DND-41 (cell line): ENCODE data around the gene FBXW11.
"Not testable (repeated sequence)": the region's sequence is repeated elsewhere in the genome, so short reads cannot be mapped to it uniquely, and the experiment has no call there.

Source experiments
- ATAC-seq: fragments of 200-7000 bp; cut with Tn5 transposase; 3 replicates; pipeline ENCODE4 v1.9.1; 2021; ENCODE audit warnings: low read depth; ENCODE audit not compliant: insufficient read depth
- DNase-seq: peaks from one replicate; pipeline ENCODE4 v3.0.0-alpha.2; 2020
- H2AFZ ChIP-seq: 2 replicates; pipeline ENCODE4 v1.6.0; 2012; ENCODE audit warnings: low read depth, low read length
- H3K27ac ChIP-seq: 2 replicates; pipeline ENCODE4 v1.5.1; 2012; ENCODE audit warnings: low read length, inconsistent platforms
- H3K27me3 ChIP-seq: fragments of 200-600 bp; sonication (generic); 2 replicates; pipeline ENCODE4 v1.6.0; 2012; ENCODE audit warnings: low read length, mild to moderate bottlenecking, inconsistent platforms; ENCODE audit not compliant: insufficient read depth, poor library complexity
- H3K36me3 ChIP-seq: 2 replicates; pipeline ENCODE4 v1.5.1; 2012; ENCODE audit warnings: low read length, inconsistent platforms; ENCODE audit not compliant: insufficient read depth
- H3K4me1 ChIP-seq: 2 replicates; pipeline ENCODE4 v1.5.1; 2012; ENCODE audit warnings: mild to moderate bottlenecking, low read length; ENCODE audit not compliant: insufficient read depth
- H3K4me2 ChIP-seq: 2 replicates; pipeline ENCODE4 v1.6.0; 2012; ENCODE audit warnings: mild to moderate bottlenecking, moderate library complexity, low read length, inconsistent platforms; ENCODE audit not compliant: insufficient read depth
- H3K4me3 ChIP-seq, 2 experiments: fragments of 200-600 bp in 1 of 2; shearing (Covaris generic) in 1 of 2; 2 replicates each; pipeline ENCODE4 v1.5.1; 2012 to 2016; ENCODE audit warnings: inconsistent platforms in 2 of 2, low read length in 2 of 2, mild to moderate bottlenecking in 2 of 2, low read depth in 1 of 2, moderate library complexity in 1 of 2
- H3K79me2 ChIP-seq: 2 replicates; pipeline ENCODE4 v1.6.0; 2012; ENCODE audit warnings: low read length, inconsistent platforms; ENCODE audit not compliant: insufficient read depth
- H3K9ac ChIP-seq: 2 replicates; pipeline ENCODE4 v1.6.0; 2012; ENCODE audit warnings: low read depth, mild to moderate bottlenecking, inconsistent platforms, low read length, moderate library complexity
- H3K9me3 ChIP-seq: 2 replicates; pipeline ENCODE4 v1.5.1; 2012; ENCODE audit warnings: low read length, moderate library complexity, mild to moderate bottlenecking, inconsistent platforms; ENCODE audit not compliant: insufficient read depth, severe bottlenecking
- H4K20me1 ChIP-seq: 2 replicates; pipeline ENCODE4 v1.6.0; 2012; ENCODE audit warnings: low read length; ENCODE audit not compliant: insufficient read depth
- CTCF ChIP-seq: IDR thresholded peaks from 2 replicates; pipeline ENCODE4 v1.5.1; 2012; ENCODE audit warnings: borderline replicate concordance, low read length, moderate library complexity, mild to moderate bottlenecking; ENCODE audit not compliant: poor library complexity, severe bottlenecking; ENCODE audit errors: extremely low read depth
- EZH2 ChIP-seq: IDR thresholded peaks from 3 replicates; pipeline ENCODE4 v1.6.1; 2012; ENCODE audit warnings: borderline replicate concordance, low read depth, mild to moderate bottlenecking, moderate library complexity, low read length, inconsistent platforms; ENCODE audit not compliant: severe bottlenecking

Gene FBXW11

GRCh38 chr5:172031894-172032461 is 25.5 kb upstream of the FBXW11 start:
- Histone ChIP-seq H3K27me3 (no peaks in the 10 kb centered on the region), H3K4me1 (no peaks in the 10 kb centered on the region), H3K36me3 (no peaks in the 10 kb centered on the region), H3K79me2 (no peaks in the 10 kb centered on the region), H3K4me3 (no peak overlapping the region), H3K9ac (no peak overlapping the region), H3K9me3 (peaks cover 9% of the 10 kb centered on the region), H3K27ac (no peak overlapping the region), H2AFZ (no peak overlapping the region), H4K20me1 (no peaks in the 10 kb centered on the region), H3K4me2 (no peak overlapping the region)
- TF ChIP-seq CTCF (no peak), EZH2 (no peak)
- ATAC-seq: no peak
- DNase-seq: no peak

- Histone ChIP-seq H3K27ac (no peak overlapping the region), H3K79me2 (no peaks in the 10 kb centered on the region), H3K9ac (no peak overlapping the region), H3K27me3 (no peaks in the 10 kb centered on the region), H3K4me3 (no peak overlapping the region), H3K4me2 (no peak overlapping the region), H2AFZ (no peak overlapping the region), H3K9me3 (peaks cover 9% of the 10 kb centered on the region), H3K4me1 (no peaks in the 10 kb centered on the region), H3K36me3 (no peaks in the 10 kb centered on the region), H4K20me1 (no peaks in the 10 kb centered on the region)
- TF ChIP-seq CTCF: no peak
- no peak for TF ChIP-seq EZH2
- no peak for ATAC-seq
- DNase-seq: no peak
These were observed 23.4 kb upstream of the FBXW11 start for GRCh38 chr5:172029876-172030275.

- no peak overlapping the region for H3K9ac ChIP-seq
- H3K36me3 ChIP-seq: no peaks in the 10 kb centered on the region
- H2AFZ ChIP-seq: no peak overlapping the region
- no peaks in the 10 kb centered on the region for H4K20me1 ChIP-seq
- no peak for DNase-seq
- TF ChIP-seq EZH2: no peak
- no peak for TF ChIP-seq CTCF
- no peaks in the 10 kb centered on the region for H3K27me3 ChIP-seq
- H3K9me3 ChIP-seq: peaks cover 9% of the 10 kb centered on the region
- H3K4me3 ChIP-seq: no peak overlapping the region
- no peak overlapping the region for H3K4me2 ChIP-seq
- H3K27ac ChIP-seq: no peak overlapping the region
- H3K4me1 ChIP-seq: no peaks in the 10 kb centered on the region
- H3K79me2 ChIP-seq: no peaks in the 10 kb centered on the region
- no peak for ATAC-seq
These were observed 21.7 kb upstream of the FBXW11 start for GRCh38 chr5:172028167-172028566.

GRCh38 chr5:172020110-172020786 is 13.8 kb upstream of the FBXW11 start:
- H3K27ac ChIP-seq, DNase-seq: not testable (repeated sequence)

More at GRCh38 chr5:172020110-172020786, 13.8 kb upstream of the FBXW11 start:
- not testable (repeated sequence) for H3K27me3 ChIP-seq, H4K20me1 ChIP-seq, H3K9me3 ChIP-seq, H3K9ac ChIP-seq, H3K79me2 ChIP-seq, ATAC-seq, H3K4me2 ChIP-seq, H3K4me3 ChIP-seq, H3K4me1 ChIP-seq, H3K36me3 ChIP-seq, H2AFZ ChIP-seq
